OCI-LY7 (cell line): ENCODE measurements around the gene SUOX. TPM values are rescaled to one million over a fixed set of nuclear protein-coding genes. Genes with fewer than 3 reads are reported as not detected.

Experiments
- BruUV-seq: library from RNA; stranded (reverse); fragments of 400-500 nt; replicated peaks from 2 replicates; lab custom pipeline; 2021; lab: Mats Ljungman, UMichigan
- CTCF ChIA-PET: fragments of 300-600 bp; sonication (Branson Sonifier 250); formaldehyde crosslinking; loops from one replicate; lab custom pipeline; 2022; ENCODE audit warnings: antibody characterized with exemption; ENCODE audit not compliant: unreplicated experiment; lab: Charles Lee
- POLR2A ChIA-PET: fragments of 300-600 bp; sonication (Branson Sonifier 250); formaldehyde crosslinking; loops from one replicate; lab custom pipeline; 2022; ENCODE audit warnings: antibody characterized with exemption; lab: Charles Lee
- DNase-seq: peaks from one replicate; pipeline ENCODE4 v3.0.0-alpha.2; 2015; ENCODE audit warnings: low spot score
- H2AFZ ChIP-seq: fragments of 200-600 bp; sonication (generic), shearing (Covaris generic); 2 replicates; pipeline ENCODE4 v1.6.1; 2014; ENCODE audit warnings: mild to moderate bottlenecking, antibody characterized with exemption, low read length, moderate library complexity
- H3K27ac ChIP-seq: fragments of 200-600 bp; sonication (generic); 2 replicates; pipeline ENCODE4 v1.5.1; 2014; ENCODE audit warnings: mixed run types, low read depth, mild to moderate bottlenecking, moderate library complexity, low read length, inconsistent platforms; ENCODE audit not compliant: poor library complexity, severe bottlenecking
- H3K36me3 ChIP-seq: fragments of 200-600 bp; sonication (generic); 2 replicates; pipeline ENCODE4 v1.6.1; 2014; ENCODE audit warnings: mild to moderate bottlenecking, antibody characterized with exemption, low read length, moderate library complexity, mixed read lengths; ENCODE audit not compliant: insufficient read depth
- H3K4me1 ChIP-seq: fragments of 200-600 bp; sonication (generic); 2 replicates; pipeline ENCODE4 v1.5.1; 2014; ENCODE audit warnings: mild to moderate bottlenecking, low read length; ENCODE audit not compliant: insufficient read depth, poor library complexity, severe bottlenecking
- H3K4me2 ChIP-seq: fragments of 200-600 bp; sonication (generic); 2 replicates; pipeline ENCODE4 v1.6.1; 2014; ENCODE audit warnings: mild to moderate bottlenecking, low read length
- H3K4me3 ChIP-seq: fragments of 200-600 bp; sonication (generic); 2 replicates; pipeline ENCODE4 v1.5.1; 2014; ENCODE audit warnings: mild to moderate bottlenecking, low read depth, low read length; ENCODE audit not compliant: poor library complexity, severe bottlenecking
- H3K79me2 ChIP-seq: fragments of 200-600 bp; sonication (generic); 2 replicates; pipeline ENCODE4 v1.6.1; 2016; ENCODE audit warnings: low read depth, mild to moderate bottlenecking, low read length, moderate library complexity, mixed read lengths; ENCODE audit not compliant: insufficient read depth
- H3K9me2 ChIP-seq: fragments of 200-600 bp; sonication (generic); 2 replicates; pipeline ENCODE4 v1.6.1; 2016; ENCODE audit warnings: mild to moderate bottlenecking, low read length, mixed read lengths; ENCODE audit not compliant: insufficient read depth
- H3K9me3 ChIP-seq: fragments of 200-600 bp; sonication (generic); 2 replicates; pipeline ENCODE4 v1.6.1; 2014; ENCODE audit warnings: mild to moderate bottlenecking, mixed run types, low read length, mixed read lengths
- H4K20me1 ChIP-seq: fragments of 200-600 bp; sonication (generic); 2 replicates; pipeline ENCODE4 v1.6.1; 2014; ENCODE audit warnings: mild to moderate bottlenecking, antibody characterized with exemption, low read length, moderate library complexity, mixed read lengths; ENCODE audit not compliant: insufficient read depth
- EZH2phosphoT487 ChIP-seq: fragments of 200-600 bp; sonication (generic); IDR thresholded peaks from 2 replicates; pipeline ENCODE4 v1.6.1; 2018; ENCODE audit warnings: low read depth, borderline replicate concordance, mild to moderate bottlenecking, mixed run types, antibody characterized with exemption, low read length, moderate library complexity, mixed read lengths
- intact Hi-C: fragments of 100-400 bp; cut with micrococcal nuclease; formaldehyde crosslinking; loops from one replicate; pipeline ENCODE4 v1.10.0; 2022; ENCODE audit not compliant: unreplicated experiment
- total RNA-seq, 2 experiments: library from RNA; depleted of rRNA in 1 of 2; stranded (reverse); fragments of >200 nt in 1 of 2; shearing (Covaris generic) in 1 of 2; gene quantifications; 2 replicates each; pipeline ENCODE4 v1.2.3, GENCODE V29; 2014 to 2022
- TF ChIP-seq, protein P1 (sequence below): fragments of 200-600 bp; sonication (generic); conservative IDR thresholded peaks from 2 replicates; pipeline ENCODE4 v1.5.1; 2014; ENCODE audit warnings: mild to moderate bottlenecking, antibody characterized with exemption, low read length, moderate library complexity, mixed read lengths

SUOX gene
- total RNA-seq, 2 experiments from 2014 or later, result 2.7 to 6.4 TPM

DNA sequence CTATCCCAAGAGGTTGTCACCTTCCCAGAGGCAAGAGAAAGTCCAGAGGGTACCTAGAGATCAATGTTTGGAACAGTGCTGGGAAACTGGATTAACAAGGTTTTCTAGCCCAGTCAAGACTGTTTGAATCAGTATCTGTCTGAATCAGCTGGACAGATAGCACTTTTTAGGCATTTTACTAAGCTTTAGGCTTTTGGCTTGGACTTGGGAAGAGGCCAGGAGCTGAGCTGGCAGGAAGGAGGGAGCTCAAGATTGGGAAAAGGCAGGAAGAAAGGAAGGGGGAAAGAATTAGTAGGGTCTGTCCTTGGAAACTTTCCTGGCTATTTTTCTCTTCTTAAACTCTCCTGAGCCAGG lies 32.1 kb downstream of the SUOX start:
- H3K4me2 ChIP-seq, result no peak overlapping the region
- H3K9me3 ChIP-seq, result no peaks in the 10 kb centered on the region
- no peaks in the 10 kb centered on the region for H3K79me2 ChIP-seq
- H2AFZ ChIP-seq, result no peak overlapping the region
- H3K4me1 ChIP-seq, result no peaks in the 10 kb centered on the region
- BruUV-seq, result no TSS peak
- H3K9me2 ChIP-seq, result no peaks in the 10 kb centered on the region
- TF ChIP-seq EZH2phosphoT487, result no peak
- TF ChIP-seq, protein P1, sequence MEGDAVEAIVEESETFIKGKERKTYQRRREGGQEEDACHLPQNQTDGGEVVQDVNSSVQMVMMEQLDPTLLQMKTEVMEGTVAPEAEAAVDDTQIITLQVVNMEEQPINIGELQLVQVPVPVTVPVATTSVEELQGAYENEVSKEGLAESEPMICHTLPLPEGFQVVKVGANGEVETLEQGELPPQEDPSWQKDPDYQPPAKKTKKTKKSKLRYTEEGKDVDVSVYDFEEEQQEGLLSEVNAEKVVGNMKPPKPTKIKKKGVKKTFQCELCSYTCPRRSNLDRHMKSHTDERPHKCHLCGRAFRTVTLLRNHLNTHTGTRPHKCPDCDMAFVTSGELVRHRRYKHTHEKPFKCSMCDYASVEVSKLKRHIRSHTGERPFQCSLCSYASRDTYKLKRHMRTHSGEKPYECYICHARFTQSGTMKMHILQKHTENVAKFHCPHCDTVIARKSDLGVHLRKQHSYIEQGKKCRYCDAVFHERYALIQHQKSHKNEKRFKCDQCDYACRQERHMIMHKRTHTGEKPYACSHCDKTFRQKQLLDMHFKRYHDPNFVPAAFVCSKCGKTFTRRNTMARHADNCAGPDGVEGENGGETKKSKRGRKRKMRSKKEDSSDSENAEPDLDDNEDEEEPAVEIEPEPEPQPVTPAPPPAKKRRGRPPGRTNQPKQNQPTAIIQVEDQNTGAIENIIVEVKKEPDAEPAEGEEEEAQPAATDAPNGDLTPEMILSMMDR, result no peak
- no peak overlapping the region for H3K27ac ChIP-seq
- no peaks in the 10 kb centered on the region for H4K20me1 ChIP-seq
- ChIA-PET CTCF (interaction anchor here (0.9 to 1.4 kb wide), 3 partner anchors 33 to 291 kb away, joined by 3 to 4 read pairs (median 3); no protein-coding TSS in a partner anchor), POLR2A (interaction anchor here (0.9 to 1.1 kb wide), 3 partner anchors 12 to 202 kb away, joined by 3 to 5 read pairs (median 4); no protein-coding TSS in a partner anchor)
- intact Hi-C loops, result loop anchor here (1.0 kb wide), 2 partner anchors 33 to 291 kb away; no protein-coding TSS in a partner anchor
- H3K4me3 ChIP-seq, result no peak overlapping the region
- no peak for DNase-seq
- peaks cover 2% of the 10 kb centered on the region; the same call in 1 of the 2 replicates for H3K36me3 ChIP-seq

DNA sequence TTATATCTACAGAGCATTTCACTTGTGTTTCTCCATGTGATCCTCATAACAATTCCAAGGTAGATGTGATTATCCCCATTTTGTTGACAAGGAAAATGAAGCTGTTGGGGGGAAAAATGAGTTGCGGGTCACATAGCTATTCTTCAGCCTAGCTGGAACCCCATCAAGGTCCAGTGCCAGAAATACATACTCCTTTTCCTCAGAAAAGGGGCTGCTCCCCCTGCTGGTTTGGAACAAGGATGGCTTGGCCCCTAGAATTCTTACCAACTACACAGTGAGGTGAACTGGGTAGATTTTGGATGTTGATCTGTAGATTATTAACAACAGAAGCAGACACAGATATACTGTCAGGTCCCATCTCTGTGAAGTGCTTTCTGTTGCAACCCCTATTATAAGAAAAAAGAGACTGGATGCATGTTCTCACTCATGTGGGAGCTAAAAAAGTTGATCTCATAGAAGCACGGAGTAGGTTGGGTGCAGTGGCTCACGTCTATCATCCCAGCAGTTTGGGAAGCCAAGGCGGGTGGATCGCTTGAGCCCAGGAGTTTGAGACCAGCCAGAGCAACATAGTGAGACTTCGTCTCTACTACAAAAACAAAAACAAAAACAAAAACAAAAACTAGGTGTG lies 32.7 kb downstream of the SUOX start:
- Histone ChIP-seq H3K4me1 (no peaks in the 10 kb centered on the region), H3K79me2 (no peaks in the 10 kb centered on the region), H3K4me2 (no peak overlapping the region), H3K27ac (no peak overlapping the region), H3K36me3 (peaks cover 2% of the 10 kb centered on the region; the same call in 1 of the 2 replicates), H3K9me2 (no peaks in the 10 kb centered on the region), H3K4me3 (no peak overlapping the region), H2AFZ (no peak overlapping the region), H3K9me3 (no peaks in the 10 kb centered on the region), H4K20me1 (no peaks in the 10 kb centered on the region)
- no TSS peak for BruUV-seq
- POLR2A ChIA-PET, result interaction anchor here (0.5 to 0.9 kb wide), 2 partner anchors 86 to 203 kb away, joined by 3 to 5 read pairs; no protein-coding TSS in a partner anchor
- intact Hi-C loops, result loop anchor here (1.0 kb wide), 2 partner anchors 33 to 291 kb away; no protein-coding TSS in a partner anchor
- DNase-seq, result peak; percentile 66
- CTCF ChIA-PET, result interaction anchor here (0.9 to 1.4 kb wide), 3 partner anchors 34 to 292 kb away, joined by 3 to 4 read pairs (median 3); no protein-coding TSS in a partner anchor
- TF ChIP-seq, protein P1, result peak; percentile 88
- no peak for TF ChIP-seq EZH2phosphoT487

DNA sequence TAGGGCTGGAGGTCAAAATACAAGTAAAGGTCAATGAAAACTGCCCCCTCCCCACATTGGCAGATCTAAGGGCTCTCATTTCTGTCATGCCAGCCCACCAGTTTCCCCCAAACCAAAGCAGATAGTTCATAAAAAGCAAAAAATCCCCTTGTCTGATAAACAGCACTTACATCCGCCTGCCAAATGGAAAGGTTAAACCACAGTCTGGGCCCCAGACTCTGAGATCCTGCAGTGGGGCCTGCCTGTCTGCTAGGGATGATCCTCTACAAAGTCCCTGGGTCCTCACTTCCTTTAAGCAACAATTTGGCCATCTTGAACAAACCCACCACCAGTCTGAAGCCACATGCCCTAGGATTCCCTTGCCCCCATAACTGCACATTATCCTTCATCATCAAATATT lies 34.9 kb downstream of the SUOX start:
- peaks cover 2% of the 10 kb centered on the region; the same call in 1 of the 2 replicates for H3K36me3 ChIP-seq
- no peaks in the 10 kb centered on the region for H3K9me3 ChIP-seq
- BruUV-seq, result no TSS peak
- no peaks in the 10 kb centered on the region for H3K9me2 ChIP-seq
- CTCF ChIA-PET, result no interaction called here
- no peak overlapping the region for H2AFZ ChIP-seq
- no peaks in the 10 kb centered on the region for H3K4me1 ChIP-seq
- H3K4me3 ChIP-seq, result no peak overlapping the region
- no peak overlapping the region for H3K4me2 ChIP-seq
- intact Hi-C loops, result no loop called here
- POLR2A ChIA-PET, result no interaction called here
- DNase-seq, result no peak
- H4K20me1 ChIP-seq, result no peaks in the 10 kb centered on the region
- no peaks in the 10 kb centered on the region for H3K79me2 ChIP-seq
- H3K27ac ChIP-seq, result no peak overlapping the region
- no peak for TF ChIP-seq EZH2phosphoT487
- TF ChIP-seq, protein P1, result no peak
